IPS DF 19.7 (cell line): ENCODE results near the gene MARS1.

Experiments
- DNase-seq: peaks from one replicate; pipeline ENCODE4 v3.0.0-alpha.2; 2013; ENCODE audit warnings: low read depth, low spot score

MARS1 gene

DNA sequence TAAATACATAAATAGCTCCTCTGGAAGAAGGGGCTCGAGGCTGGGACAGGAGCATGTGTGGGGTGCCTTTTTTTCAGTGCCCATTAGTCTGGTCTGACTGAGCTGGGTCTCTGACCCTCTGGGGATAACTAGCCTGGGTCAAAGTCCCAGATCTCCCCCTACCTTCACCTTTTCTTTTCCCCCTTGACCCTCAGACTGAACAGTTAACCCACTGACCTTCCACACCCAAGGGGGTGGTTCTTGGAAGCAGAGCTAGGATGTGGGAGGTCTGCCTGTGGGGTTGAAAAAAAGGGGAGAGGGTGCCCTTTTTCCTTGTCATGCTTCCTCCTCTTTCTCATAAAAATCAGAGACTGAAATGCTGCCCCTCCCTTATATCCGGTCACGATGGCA, 29.2 kb upstream of the MARS1 start:
- DNase-seq: no peak

DNA sequence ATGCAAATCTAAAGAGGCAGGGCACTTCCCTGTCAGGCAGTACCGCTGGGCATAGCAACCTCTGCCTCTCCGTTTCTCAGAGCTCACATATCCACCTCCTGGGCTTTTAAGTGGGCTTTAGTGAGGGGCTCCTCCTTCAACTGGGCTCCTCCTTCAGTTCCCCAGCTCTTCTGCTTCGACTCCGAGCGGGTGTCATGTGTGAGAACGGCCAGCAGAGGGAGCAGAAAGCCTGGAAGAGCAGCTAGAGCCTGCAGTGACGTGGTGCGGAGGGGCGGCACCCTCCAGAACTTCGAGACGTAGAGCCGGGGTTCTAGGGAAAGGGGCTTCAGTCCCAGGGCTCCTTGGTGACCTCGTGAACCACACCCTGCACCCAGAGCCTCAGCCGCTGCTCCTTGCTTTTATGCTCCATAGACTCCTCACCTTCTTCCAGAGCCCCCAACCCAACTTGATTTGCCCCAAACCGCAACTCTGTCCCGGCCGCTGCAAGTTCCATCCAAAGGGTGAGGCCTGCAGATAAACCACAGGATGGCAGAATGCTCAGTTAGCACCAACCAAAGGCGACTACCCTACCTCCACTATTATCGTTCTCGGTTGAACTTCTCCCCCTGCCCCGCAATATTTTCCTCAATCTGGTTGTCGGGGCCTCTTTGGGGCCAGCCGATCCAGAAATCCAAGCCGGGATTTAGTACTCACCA, 28.7 kb upstream of the MARS1 start:
- DNase-seq: peak; percentile 94

GRCh38 chr12:57459750-57460467, 28.0 kb upstream of the MARS1 start, which contains the start of gene GLI1:
TSS of gene GLI1 (plus strand) at chr12:57459785. CDS start at chr12:57463692, 3,907 bp downstream.
- DNase-seq: no peak

- no peak for DNase-seq
Observed at GRCh38 chr12:57460468-57460784, 27.4 kb upstream of the MARS1 start.

GRCh38 chr12:57460841-57461275, 27.0 kb upstream of the MARS1 start:
- DNase-seq: no peak

DNA sequence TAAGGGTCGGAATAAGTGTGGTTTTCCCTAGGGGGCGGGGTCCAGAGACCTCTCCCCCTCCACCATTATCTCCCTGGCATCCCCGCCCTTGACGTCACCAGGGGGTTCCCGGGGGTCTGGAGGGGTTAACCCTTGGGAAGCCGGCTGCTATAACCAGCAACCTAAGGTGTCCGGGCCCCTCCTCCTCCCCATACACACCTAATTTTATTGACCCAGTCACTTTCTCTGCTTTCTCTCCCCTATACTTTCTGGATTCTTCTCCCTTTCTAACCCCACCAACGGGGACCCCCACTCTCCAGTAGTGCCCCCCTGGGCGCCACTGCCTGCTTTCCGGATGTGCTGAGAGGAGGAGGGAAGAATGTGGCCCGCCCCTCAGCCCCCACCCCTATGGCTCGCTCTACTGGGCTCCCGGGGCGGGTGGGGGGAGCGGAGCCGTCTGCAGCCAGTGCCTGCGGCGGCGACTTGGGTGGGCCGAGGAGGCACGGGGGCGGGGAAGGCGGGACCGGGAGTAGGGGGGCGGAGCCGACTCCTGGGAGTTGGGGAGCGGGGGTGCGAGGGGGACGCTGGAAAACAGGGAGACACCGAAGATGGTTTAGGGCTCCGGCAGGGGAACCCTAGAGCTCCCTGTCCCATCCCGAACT, 26.5 kb upstream of the MARS1 start:
- no peak for DNase-seq

DNA sequence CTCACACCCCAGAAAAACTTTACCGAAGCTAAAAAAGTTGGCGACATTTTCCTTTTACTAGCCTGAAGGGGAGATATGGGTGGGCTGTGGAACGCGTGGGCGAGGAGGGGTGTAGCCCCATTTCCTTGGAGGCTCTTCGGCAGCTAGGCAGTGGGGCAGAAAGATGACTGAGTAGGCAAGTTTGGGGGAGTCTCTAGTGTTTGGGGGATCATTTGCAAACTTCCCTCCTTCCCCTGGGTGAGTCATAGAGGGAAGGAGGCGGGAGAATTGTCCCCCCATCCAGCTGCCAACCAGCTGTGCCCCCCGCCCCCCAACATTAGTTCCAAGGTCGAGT, 26.0 kb upstream of the MARS1 start:
- no peak for DNase-seq

- DNase-seq: peak; percentile 81
Observed at GRCh38 chr12:57462251-57462911, 25.5 kb upstream of the MARS1 start.

DNA sequence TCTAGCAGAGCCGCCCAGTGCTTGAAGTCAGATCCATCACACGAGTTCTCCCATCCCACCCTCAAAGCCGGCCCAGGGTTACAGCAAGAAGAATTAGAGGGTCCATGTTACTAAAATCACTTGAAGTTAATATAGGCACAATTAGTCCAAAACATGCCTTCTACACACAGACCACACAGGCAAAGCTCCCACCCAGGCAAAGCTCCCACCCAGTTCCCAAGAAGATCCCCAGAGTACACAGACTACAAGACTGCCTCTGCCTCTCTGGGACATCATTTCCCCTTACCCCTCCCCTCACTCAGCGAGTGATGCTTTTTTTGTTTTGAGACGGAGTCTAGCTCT, 25.0 kb upstream of the MARS1 start:
- DNase-seq: no peak

GRCh38 chr12:57464569-57464968, 23.3 kb upstream of the MARS1 start:
- no peak for DNase-seq

- no peak for DNase-seq
Observed at GRCh38 chr12:57465030-57465746, 22.7 kb upstream of the MARS1 start.

DNA sequence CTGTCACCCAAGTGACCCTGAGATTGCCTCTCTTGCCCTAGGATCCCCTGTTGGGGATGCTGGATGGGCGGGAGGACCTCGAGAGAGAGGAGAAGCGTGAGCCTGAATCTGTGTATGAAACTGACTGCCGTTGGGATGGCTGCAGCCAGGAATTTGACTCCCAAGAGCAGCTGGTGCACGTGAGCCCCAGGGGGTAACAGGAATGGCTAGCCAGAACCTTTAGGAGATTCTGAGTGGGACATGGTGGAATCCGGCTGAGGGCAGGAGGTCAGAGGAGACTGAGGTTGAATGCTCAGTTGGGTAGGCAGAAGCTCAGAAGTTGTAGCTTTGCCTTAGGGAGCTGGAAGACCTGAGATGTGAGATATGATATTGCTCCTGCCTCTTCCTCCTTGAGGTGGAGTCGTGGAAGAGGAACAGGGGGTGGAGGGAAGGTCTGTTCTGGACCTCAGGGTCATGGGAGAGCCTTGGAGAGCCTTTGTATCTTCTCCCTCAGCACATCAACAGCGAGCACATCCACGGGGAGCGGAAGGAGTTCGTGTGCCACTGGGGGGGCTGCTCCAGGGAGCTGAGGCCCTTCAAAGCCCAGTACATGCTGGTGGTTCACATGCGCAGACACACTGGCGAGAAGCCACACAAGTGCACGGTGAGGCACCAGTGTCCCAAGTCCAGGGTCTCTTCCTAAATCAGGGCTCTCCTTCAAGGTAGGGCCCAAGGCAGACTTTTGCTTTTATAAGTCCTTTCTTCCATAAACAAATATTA, 21.9 kb upstream of the MARS1 start:
- DNase-seq: no peak

DNA sequence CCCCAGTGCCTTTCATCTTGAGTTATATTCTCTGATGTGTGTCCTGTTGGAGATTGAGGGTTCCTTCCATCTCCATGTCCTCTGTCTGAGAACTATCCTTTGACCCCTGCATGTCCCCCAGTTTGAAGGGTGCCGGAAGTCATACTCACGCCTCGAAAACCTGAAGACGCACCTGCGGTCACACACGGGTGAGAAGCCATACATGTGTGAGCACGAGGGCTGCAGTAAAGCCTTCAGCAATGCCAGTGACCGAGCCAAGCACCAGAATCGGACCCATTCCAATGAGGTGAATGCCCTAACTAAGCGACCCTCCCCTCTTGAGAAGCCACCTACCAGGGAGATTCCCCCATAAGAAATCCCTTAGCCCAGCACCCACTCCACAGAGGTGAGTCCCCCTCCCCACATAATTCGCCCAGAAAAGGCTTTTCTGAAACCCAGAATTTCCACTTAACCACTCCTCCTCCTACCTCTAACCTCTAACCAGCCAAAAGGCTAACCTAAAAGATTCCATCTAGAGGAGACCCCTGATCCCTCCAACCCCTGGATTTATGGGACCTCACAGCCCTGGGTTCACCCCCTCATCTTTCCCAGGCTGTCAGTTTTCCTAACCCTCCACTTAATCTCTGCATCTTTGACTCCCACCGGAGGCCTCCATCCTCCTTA, 20.5 kb upstream of the MARS1 start:
- no peak for DNase-seq

DNA sequence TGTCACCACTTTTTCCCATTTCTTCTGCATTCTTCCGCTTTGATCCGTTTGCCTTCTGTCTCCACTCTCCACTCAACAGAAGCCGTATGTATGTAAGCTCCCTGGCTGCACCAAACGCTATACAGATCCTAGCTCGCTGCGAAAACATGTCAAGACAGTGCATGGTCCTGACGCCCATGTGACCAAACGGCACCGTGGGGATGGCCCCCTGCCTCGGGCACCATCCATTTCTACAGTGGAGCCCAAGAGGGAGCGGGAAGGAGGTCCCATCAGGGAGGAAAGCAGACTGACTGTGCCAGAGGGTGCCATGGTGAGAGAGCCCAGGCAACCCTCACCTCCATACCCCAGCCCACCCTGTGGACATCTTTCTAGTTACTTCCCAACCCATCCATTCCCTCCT, 20.0 kb upstream of the MARS1 start:
- no peak for DNase-seq

DNA sequence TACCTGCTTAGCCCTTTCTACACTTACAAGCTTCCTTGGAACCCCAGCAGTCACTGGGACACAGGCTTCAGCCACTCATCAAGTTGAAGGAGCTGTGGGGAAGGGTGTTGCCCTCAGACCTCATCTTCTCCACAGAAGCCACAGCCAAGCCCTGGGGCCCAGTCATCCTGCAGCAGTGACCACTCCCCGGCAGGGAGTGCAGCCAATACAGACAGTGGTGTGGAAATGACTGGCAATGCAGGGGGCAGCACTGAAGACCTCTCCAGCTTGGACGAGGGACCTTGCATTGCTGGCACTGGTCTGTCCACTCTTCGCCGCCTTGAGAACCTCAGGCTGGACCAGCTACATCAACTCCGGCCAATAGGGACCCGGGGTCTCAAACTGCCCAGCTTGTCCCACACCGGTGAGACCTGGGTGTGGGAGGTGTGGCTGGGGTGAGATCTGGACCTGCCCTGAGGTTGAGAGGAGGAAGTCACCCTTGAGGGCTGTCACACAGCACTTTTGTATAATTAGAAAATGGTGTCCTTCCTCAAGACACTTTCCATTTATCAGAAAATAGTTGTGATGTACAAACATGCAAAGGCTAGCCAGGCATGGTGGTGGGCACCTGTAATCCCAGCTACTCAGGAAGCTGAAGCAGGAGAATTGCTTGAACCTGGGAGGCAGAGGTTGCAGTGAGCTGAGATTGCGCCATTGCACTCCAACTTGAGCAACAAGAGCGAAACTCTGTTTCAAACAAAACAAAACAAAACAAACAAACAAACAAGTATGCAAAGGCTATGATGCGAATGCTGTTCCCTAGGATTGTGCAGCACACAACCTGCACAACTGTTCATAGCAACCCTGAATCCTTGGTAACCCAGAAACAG, 18.3 kb upstream of the MARS1 start:
- DNase-seq: no peak

- no peak for DNase-seq
Observed at GRCh38 chr12:57470286-57470969, 17.4 kb upstream of the MARS1 start.

DNA sequence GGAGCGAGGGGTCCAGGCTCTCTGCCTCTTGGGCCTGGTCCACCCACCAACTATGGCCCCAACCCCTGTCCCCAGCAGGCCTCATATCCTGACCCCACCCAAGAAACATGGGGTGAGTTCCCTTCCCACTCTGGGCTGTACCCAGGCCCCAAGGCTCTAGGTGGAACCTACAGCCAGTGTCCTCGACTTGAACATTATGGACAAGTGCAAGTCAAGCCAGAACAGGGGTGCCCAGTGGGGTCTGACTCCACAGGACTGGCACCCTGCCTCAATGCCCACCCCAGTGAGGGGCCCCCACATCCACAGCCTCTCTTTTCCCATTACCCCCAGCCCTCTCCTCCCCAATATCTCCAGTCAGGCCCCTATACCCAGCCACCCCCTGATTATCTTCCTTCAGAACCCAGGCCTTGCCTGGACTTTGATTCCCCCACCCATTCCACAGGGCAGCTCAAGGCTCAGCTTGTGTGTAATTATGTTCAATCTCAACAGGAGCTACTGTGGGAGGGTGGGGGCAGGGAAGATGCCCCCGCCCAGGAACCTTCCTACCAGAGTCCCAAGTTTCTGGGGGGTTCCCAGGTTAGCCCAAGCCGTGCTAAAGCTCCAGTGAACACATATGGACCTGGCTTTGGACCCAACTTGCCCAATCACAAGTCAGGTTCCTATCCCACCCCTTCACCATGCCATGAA, 16.8 kb upstream of the MARS1 start:
- DNase-seq: no peak

DNA sequence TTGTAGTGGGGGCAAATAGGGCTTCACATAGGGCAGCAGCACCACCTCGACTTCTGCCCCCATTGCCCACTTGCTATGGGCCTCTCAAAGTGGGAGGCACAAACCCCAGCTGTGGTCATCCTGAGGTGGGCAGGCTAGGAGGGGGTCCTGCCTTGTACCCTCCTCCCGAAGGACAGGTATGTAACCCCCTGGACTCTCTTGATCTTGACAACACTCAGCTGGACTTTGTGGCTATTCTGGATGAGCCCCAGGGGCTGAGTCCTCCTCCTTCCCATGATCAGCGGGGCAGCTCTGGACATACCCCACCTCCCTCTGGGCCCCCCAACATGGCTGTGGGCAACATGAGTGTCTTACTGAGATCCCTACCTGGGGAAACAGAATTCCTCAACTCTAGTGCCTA, 16.2 kb upstream of the MARS1 start:
- DNase-seq: no peak

- DNase-seq: no peak
Observed at GRCh38 chr12:57472391-57472790, 15.5 kb upstream of the MARS1 start.
